GM18520 (cell line): ENCODE results near the gene SLF2.

Experiments
- ATAC-seq: cut with Tn5 transposase; IDR thresholded peaks from one replicate; pipeline ENCODE4 v1.9.1; 2021; ENCODE audit not compliant: unreplicated experiment

SLF2 gene, protein sequence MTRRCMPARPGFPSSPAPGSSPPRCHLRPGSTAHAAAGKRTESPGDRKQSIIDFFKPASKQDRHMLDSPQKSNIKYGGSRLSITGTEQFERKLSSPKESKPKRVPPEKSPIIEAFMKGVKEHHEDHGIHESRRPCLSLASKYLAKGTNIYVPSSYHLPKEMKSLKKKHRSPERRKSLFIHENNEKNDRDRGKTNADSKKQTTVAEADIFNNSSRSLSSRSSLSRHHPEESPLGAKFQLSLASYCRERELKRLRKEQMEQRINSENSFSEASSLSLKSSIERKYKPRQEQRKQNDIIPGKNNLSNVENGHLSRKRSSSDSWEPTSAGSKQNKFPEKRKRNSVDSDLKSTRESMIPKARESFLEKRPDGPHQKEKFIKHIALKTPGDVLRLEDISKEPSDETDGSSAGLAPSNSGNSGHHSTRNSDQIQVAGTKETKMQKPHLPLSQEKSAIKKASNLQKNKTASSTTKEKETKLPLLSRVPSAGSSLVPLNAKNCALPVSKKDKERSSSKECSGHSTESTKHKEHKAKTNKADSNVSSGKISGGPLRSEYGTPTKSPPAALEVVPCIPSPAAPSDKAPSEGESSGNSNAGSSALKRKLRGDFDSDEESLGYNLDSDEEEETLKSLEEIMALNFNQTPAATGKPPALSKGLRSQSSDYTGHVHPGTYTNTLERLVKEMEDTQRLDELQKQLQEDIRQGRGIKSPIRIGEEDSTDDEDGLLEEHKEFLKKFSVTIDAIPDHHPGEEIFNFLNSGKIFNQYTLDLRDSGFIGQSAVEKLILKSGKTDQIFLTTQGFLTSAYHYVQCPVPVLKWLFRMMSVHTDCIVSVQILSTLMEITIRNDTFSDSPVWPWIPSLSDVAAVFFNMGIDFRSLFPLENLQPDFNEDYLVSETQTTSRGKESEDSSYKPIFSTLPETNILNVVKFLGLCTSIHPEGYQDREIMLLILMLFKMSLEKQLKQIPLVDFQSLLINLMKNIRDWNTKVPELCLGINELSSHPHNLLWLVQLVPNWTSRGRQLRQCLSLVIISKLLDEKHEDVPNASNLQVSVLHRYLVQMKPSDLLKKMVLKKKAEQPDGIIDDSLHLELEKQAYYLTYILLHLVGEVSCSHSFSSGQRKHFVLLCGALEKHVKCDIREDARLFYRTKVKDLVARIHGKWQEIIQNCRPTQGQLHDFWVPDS

DNA sequence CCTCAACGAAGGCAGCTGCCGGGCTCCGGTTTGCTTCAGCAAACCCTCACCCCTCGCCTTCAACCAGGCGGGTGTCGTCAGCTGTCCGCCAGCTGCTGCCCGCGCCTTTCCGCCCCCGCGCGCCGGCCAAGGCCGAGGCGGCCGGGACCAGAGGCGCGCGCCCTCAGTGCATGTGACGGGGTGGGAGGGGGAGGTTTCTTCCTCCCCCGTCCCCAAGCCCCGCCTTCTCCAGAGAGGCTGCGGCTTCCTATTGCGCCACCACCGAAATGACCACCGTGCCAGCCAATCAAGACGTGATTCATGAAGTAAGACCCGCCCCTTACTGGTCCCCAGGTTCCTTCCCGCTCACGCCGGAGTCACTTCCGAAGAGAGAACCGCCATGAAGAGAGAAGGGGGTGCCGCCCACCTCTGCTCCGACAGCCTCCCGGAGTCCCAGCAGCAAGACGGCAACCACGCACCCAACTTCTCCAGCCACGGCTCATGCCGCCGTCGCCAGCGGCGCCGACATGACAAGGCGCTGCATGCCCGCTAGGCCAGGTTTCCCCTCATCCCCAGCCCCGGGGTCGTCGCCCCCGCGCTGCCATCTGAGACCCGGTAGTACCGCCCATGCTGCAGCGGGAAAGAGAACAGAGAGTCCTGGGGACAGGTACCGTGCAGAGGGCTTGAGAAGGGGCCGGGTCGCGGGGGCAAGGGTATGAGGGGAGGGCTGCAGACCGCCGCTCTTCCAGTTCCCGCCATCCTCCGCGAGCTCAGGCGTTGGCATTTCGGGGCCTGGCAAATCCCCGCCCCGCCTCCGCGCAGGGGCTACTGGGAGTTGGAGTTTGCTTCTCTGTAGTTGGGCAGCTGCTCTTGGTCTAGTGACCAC is at the start of gene SLF2:
Gene SLF2 (plus strand): TSS at position 359 of the 865 bp plus-strand sequence. CDS start 148 bp downstream, at position 507.
- peak; percentile 78 for ATAC-seq

DNA sequence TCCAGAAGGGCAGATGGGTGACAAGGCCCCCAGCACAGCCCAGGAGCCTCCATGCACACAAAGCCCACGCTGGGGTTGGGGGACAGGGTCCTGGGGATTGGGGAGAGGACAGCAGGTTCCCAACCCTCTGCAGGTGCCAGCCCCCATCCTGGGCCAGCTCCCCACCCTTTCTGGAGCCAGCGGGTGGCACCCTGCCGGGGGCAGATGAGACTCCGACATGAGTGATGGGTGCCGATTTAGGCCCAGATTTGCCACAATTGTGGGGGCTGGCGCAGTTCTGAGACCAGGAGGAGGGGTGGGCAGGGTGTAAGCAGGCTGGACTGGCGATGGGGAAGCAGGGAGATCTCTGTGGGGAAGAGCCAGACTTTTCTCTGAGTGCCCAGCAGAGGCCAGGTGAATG is 49.3 kb upstream of the SLF2 start:
- no peak for ATAC-seq

DNA sequence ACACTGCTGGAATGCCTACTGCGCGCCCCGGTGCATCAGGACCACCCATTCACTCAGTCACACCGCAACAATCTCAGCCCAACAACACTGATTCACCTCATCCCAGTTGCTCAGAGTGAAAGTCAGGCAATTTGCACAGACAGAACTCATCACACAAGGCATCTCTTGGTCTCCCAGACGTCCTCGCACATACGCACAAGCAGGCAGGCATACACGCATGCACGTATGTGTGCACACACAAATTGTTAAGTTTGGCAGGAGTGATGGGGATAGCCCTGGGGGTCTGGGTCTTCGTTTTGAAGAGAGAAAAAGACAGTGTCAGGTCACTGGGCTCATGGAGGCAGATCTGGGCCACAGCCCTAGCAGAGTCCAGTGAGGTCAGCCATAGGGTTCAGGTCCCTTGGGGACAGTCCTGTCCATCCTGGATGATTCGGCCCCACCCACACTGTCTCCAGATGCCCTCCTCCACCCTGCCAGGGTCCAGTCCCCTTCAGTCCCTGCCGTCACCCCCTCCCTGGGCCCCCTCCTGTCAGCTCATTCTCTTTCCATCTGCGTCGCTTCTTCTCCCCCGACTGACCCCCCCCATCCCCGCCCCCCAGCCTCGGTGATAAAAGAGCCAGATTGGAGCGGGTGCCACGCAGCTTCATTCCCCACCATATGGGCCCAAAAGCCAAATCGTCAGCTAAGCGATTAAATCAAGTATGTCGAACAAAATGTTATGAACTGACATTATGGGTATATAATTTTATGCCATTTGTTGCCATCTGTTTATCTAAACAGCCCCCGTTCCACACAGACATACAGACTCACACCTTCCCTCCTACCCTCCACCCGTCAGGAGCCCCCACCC is 48.5 kb upstream of the SLF2 start:
- ATAC-seq, result no peak

DNA sequence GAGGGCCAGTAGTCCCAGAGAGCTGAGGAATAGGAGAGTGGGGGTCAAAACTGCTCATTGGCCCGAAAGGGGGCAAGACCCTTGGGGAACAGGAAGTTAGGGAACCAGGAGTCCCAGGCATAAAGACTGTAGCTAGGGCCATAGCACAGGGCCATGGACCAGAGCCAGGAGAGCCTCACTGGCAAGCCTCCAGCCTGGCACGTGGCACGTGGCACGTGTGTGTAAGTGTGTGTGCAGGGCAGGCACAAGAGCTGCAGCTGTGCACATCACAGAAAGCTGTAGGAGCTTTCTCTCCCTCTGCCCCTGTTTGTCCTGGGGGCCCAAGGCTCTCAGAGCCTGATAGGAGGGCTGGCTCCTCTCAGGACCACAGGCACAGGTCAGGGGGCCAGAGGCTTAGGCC is 47.8 kb upstream of the SLF2 start:
- ATAC-seq, result no peak

DNA sequence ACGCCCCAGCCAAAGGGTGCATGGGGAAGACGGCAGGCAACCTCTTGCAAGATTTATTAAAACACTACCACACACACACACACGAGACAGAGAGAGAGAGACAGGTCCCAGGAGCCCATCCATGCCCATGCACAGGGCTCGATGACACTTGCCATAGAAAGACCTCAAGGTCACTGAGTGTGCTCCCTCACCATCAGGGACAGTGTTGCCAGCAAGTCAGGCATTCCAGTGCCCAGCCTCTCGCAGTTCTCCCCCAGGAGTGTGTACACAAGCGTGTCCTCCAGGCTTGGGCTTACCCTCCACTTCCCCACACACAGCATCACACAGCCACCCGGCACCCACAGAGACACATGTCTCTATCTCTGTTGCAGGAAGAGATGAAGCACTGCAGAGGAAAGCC is 46.8 kb upstream of the SLF2 start:
- no peak for ATAC-seq

DNA sequence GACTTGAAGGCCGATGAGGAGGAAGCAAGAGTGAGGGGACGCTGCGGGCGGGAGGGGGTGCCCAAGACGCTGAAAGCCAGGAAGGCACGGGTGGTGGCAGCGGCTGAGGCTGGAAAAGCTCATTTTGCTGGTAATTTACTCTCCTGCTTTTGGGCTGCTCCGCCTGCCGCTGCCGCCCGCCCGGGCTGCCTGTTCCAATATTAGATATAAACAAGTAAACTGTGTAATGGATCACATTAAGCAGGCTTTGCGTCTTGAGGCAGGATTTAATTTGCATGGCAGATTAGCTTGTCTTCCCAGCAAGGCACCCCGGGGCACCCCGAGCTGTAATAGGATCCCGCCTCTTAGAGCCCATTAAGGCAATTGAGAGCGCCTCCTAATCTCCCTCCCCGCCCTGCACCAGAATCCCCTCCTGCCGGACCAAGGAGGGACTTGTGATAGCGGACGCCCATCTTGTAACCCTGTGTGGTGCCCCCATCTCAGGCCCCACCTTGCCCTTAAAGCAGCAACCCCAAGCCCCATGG is 46.1 kb upstream of the SLF2 start:
- no peak for ATAC-seq

DNA sequence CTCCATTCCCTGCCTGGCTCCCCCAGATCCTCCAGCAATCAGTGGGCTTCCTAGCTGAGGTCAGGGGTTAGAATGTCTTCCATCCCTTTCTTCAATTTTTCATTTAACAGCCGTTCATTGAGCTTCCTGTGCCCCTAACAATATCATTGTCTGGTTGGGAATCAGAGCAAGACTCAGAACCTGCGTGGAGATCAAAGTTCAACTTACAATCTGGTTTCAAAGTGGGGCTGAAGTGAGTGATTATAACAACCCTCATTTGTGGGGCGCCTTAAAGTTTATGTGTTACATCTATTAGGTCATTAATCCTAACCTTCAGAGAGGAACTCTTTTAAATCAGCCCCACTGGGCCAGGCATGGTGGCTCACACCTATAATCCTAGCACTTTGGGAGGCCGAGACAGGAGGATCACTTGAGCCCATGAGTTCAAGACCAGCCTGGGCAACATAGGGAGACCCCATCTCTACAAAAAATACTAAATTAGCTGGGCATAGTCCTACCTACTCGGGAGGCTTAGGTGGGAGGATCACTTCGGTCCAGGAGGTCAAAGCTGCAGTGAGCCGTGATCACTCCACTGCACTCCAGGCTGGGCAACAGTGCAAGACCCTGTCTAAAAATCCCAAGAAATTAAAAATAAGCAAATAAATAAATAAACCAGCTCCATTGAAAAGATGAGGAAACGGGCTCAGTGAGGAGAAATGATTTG is 45.4 kb upstream of the SLF2 start:
- no peak for ATAC-seq

DNA sequence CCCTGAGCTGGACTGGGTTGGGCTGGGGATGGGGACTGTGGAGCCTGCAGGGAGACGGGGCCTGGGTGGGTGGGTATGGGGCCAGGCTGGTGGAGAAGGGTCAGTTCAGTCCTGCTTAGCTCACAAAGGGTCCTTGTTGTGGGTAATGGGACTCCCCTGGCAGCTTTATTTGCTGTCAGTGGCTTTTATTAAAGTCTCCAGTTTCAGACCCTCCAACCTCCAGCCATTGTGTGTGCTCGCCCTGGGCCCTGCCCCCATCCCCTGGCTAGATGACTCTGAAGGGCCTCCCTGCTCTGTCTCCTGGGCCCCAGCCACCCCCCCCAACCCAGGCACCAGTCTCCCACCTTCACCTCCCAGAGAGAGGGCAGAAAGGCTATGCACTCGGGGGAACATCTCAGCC is 44.4 kb upstream of the SLF2 start:
- ATAC-seq, result no peak

DNA sequence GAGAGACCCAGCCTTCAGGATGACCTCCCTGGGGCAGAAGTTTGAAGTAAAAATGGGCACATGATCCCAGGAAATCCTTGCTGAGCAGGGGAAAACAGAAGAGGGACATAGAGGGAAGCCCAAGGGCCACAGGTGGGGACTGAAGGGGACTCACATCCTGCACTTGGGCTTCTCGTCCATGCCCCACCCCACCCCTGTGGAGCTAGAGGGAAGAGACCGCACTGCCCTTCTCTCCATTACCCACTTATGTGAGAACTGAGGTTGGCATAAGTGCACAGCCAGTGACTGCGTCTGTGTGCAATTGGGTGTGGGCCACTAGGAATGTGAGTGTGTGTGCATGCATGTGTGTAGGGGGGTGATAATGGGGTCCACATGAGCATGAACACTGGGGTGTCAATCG is 43.4 kb upstream of the SLF2 start:
- no peak for ATAC-seq

DNA sequence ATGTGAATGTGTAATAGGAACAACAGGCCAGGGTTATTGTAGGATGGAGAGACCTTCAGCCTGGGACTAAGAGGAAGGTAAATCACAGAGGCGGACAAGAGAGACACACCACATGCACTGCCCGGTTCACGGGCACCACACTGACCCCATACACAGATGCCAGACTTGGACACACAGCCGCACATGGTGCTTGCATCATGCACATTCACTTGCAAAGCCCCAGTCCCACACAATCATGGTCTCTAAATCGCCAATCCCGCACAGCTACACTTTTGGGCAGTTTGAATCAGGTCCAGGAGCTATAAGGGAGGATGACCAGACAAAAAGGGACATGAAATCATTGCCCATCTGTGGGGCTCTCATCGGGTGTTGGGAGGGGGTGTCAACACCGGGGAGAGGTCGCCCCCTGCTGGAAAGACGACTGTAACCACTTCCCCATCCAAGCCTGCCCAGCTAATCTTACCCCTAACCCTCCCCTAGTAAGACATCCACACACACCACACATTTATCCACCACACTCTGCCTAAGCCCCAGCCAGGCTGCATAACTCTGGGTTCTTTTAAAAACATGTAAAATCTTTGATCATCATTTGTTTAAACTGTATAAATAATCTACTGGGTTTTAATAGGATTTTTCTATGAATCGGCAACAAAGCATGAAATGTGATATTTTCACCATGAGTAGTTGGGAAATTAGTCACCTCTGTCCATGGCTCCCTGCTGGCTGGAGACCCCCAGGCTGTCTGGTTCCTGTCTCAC is 40.5 kb upstream of the SLF2 start:
- ATAC-seq, result no peak

DNA sequence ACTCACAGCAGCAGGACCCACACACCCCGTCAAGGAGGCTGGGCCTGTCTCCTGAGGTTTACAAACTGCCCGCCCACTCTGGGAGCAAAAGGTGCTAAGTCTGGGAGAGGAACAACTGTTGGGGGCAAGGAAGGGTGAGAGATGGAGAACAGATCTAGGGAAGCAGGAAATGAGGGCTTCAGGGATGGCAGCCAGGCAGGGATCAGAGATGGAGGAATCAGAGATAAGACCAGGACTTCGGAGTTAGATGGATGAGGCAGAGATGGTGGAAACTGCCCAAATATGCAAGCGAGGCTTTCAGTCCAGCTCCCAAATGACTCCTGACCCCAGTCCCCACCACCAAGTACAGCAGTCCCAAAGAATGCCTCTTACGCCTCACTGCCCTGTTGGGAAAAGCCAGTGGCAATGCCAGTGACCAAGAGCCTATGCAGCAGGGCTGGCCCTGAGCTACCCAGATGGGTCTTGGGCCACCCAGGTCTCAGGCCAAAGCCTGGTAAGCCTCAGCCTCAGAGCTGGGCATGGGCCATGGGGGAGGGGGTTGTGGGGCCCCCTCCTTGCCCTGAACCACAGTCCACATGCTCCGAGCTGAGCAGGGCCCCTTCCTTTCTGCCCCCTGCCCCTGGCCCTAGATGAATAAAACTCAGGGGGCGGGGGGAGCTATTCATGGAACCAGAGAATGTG is 39.5 kb upstream of the SLF2 start:
- no peak for ATAC-seq

DNA sequence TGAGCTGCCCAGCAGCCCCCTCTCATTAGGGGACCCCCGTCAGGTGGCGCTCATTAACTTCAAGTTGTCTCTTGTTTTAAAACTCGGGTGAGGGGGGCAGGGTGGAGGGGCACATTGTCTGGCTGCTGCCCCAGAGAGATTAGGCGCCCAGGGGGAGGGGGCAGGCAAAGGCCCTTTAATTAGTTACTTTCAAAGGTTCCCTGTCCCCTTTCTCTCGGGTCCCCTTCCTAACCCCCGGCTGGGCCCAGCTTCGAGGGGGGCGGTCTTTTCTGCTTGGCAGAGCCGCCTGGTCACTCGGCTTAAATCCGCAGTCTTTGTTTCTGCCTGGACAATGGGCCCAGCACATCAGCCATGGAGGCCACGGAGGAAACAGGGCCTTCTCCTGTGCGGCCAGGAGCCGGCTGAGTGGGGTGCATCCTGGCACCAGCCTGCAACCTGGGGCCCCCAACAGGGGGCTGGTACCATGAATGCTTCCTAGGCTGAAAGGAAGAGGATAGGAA is 38.9 kb upstream of the SLF2 start:
- ATAC-seq, result no peak

DNA sequence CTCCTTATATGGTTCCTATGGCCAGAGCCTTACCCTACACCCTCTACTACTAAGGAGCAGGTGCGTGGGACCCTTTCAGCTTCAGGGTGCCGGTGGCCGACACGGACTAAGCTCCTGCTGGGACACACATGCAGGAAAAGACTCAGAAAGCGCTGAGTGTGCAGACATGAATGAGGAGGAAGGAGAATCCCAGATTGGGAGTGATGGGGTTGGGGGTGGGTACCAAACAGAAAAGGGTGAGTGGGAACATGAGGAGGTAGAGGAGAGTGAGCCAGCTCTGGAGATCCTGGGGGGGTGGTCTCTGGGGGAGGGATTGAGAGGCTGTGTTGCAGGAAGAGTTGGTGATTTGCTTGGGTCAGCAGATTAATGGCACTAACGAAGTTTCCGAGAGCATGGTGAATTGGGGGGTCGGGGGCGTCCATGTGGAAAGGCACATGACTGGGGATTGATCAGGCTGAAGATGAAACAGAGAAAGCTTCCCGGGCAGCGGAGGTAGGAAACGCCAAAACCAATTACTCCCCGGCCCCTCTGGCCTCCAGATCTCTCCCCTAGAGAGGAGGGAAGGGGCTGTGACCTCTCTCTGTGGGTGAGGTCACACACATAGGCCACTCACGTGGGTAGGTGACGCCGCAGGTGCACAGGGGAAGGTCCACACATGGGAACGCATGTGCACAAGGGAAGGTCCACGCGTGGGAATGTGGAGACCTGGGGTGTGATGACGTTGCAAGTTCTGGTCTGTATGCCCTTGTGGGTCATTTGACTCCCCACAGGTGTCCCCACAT is 37.9 kb upstream of the SLF2 start:
- ATAC-seq, result no peak

DNA sequence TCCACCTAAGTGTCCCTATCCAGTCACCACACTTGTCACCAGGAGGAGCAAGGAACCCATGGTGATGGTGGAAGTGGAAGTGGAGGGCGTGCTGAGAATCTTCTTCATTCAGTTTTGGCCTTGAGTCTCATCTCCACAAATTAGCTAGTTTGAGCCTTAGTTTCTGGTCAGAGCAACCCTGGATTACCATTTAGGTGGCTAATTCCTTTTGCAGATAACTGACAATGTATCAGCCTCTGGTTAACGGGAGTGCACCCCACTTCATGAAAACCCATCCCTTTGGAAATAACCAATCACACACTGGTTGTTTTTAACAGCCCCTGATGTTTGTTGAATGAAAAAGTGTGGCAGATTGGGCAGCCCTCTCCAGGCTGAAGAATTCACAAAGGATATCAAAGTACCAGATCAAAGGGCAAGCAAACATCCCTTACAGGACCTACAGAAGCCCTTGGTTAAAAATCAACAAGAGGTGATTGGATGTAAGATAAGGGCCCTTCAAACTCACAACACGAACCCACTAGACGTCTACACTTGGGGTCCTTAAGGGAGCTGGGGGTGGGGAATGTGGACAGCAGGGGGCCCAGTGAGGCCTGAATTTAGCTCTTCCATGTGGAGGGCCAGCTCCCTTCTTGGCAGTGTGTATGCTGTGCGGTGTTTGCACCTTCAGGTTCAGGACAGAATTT is 37.1 kb upstream of the SLF2 start:
- ATAC-seq, result no peak

DNA sequence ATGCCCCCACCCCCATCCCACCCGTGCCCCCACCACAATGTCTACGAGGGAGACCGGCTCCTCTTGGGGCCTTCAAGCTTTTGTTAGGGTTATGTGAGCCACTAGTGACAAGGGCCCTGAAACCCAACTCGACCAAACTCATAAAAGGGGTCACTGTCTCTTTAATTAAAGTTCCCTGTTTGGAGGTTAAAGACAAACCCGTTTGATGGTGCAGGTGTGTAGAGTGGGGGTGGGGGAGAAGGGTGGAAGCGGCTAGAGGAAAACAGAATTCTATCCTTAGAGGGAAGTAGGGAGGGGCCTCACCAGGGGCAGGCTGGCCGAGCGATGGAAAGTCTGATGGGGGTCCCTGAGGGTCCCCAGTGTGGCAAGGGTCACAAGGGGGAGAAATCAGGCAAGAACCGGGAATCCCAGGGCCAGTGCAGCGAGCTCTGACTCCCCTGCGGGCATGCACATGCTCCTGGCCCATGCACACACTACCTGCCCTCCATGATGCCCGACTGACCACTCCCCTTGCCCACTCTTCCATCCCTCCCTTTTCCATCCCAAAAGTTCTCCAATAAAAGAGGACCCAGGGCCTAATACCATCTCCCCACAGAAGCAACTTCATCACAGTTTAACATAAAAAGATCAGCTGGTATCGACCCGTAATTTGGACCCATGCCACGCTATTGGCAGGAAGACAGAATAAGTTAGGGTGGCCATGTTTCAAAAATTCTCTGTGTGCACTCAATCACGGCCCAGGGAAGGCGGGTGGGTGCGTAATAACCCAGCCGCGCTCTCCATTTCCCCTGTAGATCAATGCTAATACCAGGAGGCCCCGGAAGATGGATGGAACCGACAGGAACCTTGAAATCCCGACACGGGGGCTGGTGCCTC is 35.9 kb upstream of the SLF2 start:
- no peak for ATAC-seq
